Cardiac fibroblast (primary cell): ENCODE data around the gene LENG8.

Source experiments
- DNase-seq, 2 donors: peaks; one replicate each; pipeline versions ENCODE4 v3.0.0 to v3.0.0-alpha.2; 2010; ENCODE audit warnings: low read depth in 2 of 2
- H3K4me3 ChIP-seq, 2 donors: replicated peaks in 1 of 2; 1 replicate in 1 of 2; 2 replicates in 1 of 2; pipeline ENCODE4 v1.5.1; 2011; ENCODE audit warnings: low read depth in 2 of 2, low read length in 2 of 2, mild to moderate bottlenecking in 2 of 2, moderate library complexity in 1 of 2
- CTCF ChIP-seq: IDR thresholded peaks from one replicate; pipeline ENCODE4 v1.5.1; 2011; ENCODE audit warnings: low read depth, mild to moderate bottlenecking, low read length, inconsistent platforms

LENG8 gene

GRCh38 chr19:54461210-54461609 lies 12.2 kb downstream of the LENG8 start:
- no peak for TF ChIP-seq CTCF
- DNase-seq: no peak
- H3K4me3 ChIP-seq: no peak overlapping the region

GRCh38 chr19:54461613-54462012 lies 12.6 kb downstream of the LENG8 start:
- DNase-seq: peak; percentile 32 to 50
- no peak overlapping the region for H3K4me3 ChIP-seq
- no peak for TF ChIP-seq CTCF

GRCh38 chr19:54462047-54462654 lies 13.2 kb downstream of the LENG8 start:
- peak overlapping the region; percentile 54 to 61 for H3K4me3 ChIP-seq
- DNase-seq: no peak
- no peak for TF ChIP-seq CTCF

GRCh38 chr19:54462655-54463530 lies 13.9 kb downstream of the LENG8 start:
- peak; percentile 71 for DNase-seq
- H3K4me3 ChIP-seq: peak overlapping the region; percentile 54 to 61

GRCh38 chr19:54463531-54464043 lies 14.6 kb downstream of the LENG8 start, which contains the start of gene LENG9:
TSS of gene LENG9 (minus strand) at chr19:54463778. CDS start at chr19:54463526, 252 bp downstream.
- peak within 1 kb of the TSS; percentile 54 to 61 for H3K4me3 ChIP-seq
- peak; percentile 99 to 100 for DNase-seq
- no peak for TF ChIP-seq CTCF

More at GRCh38 chr19:54462655-54463530, 13.9 kb downstream of the LENG8 start:
- TF ChIP-seq CTCF: peak; percentile 15

GRCh38 chr19:54464044-54464629 lies 15.1 kb downstream of the LENG8 start:
- peak; percentile 83 to 87 for DNase-seq
- no peak for TF ChIP-seq CTCF
- peak overlapping the region; percentile 49 to 61 for H3K4me3 ChIP-seq
